ENCODE data around the gene GFM2.
"Not testable (repeated sequence)": the region's sequence is repeated elsewhere in the genome, so short reads cannot be mapped to it uniquely, and the experiment has no call there.

The GFM2 gene, protein sequence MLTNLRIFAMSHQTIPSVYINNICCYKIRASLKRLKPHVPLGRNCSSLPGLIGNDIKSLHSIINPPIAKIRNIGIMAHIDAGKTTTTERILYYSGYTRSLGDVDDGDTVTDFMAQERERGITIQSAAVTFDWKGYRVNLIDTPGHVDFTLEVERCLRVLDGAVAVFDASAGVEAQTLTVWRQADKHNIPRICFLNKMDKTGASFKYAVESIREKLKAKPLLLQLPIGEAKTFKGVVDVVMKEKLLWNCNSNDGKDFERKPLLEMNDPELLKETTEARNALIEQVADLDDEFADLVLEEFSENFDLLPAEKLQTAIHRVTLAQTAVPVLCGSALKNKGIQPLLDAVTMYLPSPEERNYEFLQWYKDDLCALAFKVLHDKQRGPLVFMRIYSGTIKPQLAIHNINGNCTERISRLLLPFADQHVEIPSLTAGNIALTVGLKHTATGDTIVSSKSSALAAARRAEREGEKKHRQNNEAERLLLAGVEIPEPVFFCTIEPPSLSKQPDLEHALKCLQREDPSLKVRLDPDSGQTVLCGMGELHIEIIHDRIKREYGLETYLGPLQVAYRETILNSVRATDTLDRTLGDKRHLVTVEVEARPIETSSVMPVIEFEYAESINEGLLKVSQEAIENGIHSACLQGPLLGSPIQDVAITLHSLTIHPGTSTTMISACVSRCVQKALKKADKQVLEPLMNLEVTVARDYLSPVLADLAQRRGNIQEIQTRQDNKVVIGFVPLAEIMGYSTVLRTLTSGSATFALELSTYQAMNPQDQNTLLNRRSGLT

DNA sequence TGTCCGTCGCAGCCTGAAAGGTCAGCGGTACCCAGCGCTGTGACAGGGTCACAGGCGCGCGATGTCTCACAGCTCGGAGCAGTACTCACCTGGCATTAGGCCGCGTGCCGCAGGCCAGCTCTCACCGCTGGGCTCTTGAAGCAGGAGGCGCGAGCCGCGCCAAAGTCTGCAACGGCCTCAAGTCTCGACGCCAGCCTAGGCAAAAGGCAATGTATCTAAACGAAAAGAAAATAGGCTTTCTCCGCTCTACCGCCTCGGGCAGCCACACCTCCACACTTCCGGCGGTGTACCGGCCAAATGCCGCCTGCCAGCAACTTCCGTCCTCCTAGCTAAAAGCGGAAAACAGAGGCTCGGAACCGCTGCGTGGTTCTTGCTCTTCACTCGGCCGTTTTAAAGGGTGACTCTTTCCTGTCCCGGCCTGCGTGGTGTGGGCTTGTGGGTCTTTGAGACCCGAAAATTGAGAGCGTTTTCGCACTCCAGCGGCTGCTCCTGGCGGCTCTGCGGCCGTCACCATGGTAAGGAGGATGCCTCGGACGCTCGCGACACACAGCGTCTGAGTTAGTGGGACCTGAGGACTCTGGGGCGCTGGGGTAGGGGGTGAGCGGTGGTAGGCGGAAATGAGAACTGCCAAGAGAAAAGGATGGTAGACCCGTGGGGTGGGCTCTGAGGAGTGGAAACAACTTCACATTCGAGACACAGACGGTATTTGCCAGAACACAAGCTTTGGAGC lies at the start of gene GFM2, which contains the start of gene NSA2:
Gene GFM2, minus strand, starts transcription at position 269 of the 730 bp plus-strand sequence. CDS start 3,375 bp downstream, outside the sequence.
Gene NSA2, plus strand, starts transcription at position 401 of the 730 bp plus-strand sequence. Its CDS starts 112 bp downstream, at position 513.
- DNase-seq: peak; percentile 86

DNA sequence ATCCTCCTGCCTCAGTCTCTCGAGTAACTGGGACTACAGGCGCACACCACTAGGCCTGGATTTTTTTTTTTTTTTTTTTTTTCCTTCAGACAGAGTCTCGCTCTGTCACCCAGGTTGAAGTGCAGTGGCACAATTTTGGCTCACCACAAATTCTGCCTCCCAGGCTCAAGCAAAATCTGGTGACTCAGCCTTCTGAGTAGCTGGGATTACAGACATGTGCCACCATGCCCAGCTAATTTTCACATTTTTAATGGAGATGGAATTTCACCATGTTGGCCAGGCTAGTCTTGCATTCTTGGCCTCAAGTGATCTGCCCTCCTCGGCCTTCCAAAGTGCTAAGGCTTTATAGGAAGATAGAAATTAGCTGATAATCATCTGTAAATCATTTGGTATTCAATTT lies 44.0 kb upstream of the GFM2 start:
- DNase-seq: no peak

DNA sequence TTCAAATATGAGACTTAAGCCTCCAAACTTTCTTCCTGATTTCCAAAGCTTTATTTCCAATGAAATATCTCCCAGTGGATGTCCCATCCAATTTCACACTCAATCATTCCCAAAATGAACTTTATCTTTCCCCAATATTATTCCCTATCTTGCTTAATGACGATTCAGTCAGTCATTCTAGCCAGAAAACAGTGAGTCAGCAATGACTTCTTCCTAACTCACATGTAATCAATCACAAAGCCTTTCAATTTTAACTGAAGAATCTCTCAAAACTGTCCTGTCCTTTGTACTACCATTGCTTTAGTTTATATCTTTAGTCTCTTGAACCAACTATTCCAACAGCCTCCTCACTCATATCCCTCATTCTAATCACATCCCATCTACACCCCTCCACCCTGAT lies 35.0 kb upstream of the GFM2 start:
- DNase-seq: no peak

DNA sequence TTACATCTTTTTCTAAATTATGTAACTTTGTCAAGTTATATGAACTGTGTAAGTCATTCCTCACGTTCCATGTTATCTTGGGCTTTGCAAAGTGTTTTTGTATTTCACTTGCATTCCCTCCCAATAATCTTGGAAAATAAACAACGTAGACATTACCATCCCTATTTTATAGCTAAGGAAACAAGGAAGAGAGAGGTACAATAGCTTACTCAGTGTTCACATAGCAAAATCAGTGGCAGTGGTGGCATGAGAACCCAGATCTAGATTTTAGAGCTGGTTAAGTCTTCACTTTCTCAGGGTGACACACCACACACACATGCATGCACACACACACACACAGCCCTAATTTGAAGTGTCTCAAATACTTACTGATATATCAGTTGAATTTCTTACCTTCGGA lies 34.3 kb upstream of the GFM2 start:
- no peak for DNase-seq

DNA sequence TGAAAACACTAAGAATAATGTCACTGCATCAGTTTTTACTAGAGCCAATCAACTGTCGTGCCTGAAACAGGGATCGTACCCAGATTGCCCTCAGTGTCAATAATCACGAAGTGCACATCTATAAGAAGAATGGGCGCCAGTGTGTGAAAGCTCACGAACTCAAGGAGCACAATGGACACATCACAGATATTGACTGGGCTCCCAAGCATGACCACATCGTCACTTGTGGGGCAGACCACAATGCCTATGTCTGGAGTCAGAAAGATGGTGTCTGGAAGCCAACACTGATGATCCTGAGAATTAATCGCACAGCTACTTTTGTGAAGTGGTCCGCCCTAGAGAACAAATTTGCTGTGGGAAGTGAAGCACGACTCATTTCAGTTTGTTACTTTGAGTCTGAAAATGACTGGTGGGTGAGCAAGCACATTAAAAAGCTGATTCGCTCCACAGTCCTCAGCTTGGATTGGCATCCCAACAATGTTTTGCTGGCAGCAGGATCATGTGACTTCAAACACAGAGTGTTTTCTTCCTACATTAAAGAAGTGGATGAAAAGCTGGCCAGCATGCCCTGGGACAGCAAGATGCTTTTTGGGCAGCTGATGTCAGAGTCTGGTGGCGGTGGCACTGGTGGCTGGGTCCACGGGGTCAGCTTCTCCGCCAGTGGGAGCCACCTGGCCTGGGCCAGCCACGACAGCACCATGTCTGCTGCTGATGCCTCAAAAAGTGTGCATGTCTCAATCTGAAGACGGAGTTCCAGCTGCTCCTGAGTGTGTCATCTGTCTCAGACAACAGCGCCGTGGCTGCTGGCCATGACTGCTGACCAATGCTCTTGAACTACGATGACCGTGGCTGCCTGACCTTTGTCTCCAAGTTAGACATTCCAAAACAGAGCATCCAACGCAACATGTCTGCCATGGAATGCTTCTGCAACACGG lies 32.3 kb upstream of the GFM2 start:
- no peak for DNase-seq

DNA sequence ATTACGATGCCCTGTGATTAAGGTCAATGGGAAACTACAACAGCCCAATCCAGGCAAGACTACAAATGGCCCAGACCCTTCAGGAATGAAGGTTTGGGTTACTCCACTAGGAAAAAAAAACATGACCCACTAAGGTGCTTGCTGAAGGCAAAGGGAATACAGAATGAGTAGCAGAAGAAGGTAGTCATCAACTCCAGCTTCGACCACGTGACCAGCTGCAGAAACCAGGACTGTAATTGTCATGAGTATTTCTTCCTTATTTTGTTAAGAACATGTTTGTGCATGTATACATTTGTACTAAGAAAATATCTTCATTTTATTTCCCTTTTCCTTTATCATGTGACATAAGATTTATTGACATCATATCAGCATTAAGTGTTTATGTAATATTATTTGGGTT lies 24.8 kb upstream of the GFM2 start:
- DNase-seq: not testable (repeated sequence)

DNA sequence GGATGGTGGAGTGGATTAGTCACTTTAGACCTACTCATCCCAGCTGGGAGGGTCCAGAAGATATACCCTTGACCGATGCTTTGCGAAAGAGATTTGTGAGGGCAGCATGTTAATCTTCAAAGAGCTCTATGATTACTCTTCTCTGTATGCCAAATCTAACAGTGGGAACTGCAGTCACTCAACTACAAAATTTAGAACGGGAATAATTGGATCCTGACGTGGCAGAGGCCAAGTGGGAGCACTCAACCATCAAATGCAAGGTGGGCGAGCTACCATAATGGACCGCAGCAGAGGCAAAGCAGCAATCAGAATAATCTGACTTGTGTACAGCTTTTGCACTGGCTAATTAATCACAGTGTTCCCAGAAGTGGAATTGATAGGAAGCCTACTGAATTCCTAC lies 20.5 kb upstream of the GFM2 start:
- no peak for DNase-seq

DNA sequence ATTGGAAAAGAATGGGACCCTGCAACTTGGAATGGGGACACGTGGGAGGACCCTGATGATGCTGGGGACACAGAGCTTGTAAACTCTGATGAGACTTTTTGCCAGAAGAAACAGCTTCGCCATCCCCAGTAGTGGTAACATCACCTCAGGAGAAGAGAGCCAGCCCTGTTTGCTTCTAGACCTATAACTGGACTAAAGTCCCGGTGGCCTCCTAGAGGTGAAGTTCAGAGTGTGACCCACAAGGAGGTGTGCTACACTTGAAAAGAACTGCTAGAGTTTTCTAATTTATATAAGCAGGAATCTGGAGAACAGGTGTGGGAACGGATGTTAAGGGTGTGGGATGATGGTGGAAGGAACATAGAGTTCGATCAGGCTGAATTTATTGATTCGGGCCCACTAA lies 19.9 kb upstream of the GFM2 start:
- no peak for DNase-seq

DNA sequence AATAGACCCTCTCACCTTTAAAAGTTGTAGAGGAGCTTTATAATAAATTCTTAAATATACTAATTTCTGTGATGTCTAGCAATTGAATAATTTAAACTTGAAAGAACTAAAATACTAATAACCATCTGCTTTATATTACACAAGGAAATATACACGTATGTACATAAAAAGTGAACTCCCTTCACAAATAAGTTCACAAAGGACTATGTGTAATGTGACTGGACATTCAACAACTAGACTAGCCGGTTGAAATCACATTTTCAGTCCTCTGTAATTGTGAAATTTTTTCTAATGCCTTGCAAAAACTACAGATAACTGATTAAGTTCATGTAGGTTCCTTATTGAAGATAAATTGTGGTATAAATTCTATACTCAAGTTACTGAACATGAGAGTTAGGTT lies 11.7 kb upstream of the GFM2 start:
- DNase-seq: no peak

DNA sequence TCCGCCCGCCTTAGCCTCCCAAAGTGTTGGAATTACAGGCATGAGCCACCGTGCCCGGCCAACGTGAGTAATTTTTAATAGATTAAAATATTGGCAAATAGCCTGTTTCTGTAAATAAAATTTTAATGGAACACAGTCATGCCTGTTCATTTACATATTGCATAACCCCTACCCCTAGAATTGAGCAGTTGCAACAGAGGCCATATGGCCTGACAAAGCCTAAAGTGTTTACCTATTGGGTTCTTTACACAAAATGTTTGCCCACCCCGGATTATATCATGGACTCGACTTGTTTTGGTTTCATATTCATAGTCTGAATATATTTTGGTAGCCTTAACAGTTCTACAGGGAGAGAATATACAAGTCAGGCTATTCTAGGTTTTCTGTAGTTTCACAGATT lies 5.4 kb upstream of the GFM2 start:
- no peak for DNase-seq

DNA sequence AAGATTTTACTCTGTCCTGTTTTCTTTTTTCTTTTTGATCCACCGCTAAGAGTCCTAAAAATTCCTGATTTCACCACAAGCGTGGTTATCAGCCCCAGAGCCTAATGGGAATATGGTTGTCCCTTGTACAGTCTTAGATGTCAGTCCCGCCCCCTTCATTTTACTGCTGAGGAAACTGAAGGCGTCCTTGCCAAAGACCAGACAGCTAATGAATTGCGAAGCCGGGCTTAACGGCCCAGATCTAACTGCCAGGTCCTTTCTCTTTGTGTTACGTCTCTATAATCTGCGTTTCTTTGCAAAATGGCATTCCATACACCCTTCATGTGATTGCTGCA lies 629 bp upstream of the GFM2 start:
- no peak for DNase-seq

DNA sequence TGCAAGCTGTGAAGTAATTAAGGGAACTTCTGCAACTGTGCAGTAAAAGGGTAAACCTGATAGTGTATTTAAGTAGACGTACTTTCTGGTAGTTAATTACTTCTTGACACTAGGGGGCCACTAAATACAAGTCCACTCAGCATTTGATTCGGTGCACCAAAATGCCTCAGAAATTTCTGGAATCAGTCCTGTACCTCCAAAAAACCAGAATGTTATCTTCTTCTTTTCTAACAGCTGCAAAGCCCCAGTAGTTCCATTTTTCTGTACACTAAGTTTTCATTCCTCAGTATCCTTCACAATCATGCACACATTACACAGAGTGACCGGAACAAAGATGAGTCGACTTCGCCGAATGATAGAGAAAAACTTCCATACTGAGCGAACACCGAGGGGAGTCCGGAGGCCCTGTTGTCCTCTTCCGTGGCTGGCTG lies 484 bp downstream of the GFM2 start:
- no peak for DNase-seq

DNA sequence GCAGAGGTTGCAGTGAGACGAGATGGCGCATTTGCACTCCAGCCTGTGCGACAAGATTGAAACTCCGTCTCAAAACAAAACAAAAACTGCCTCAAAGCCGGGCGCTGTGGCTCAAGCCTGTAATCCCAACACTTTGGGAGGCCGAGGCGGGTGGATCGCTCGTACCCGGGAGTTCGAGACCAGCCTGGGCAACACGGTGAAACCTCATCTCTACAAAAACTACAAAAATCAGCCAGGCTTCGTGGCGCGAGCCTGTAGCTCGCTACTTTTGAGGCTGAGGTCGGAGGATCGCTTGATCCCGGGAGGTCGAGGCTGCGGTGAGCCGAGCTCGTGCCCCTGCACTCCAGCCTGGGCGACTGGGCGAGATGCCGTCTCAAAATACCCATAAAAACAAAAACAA lies 988 bp downstream of the GFM2 start:
- no peak for DNase-seq

DNA sequence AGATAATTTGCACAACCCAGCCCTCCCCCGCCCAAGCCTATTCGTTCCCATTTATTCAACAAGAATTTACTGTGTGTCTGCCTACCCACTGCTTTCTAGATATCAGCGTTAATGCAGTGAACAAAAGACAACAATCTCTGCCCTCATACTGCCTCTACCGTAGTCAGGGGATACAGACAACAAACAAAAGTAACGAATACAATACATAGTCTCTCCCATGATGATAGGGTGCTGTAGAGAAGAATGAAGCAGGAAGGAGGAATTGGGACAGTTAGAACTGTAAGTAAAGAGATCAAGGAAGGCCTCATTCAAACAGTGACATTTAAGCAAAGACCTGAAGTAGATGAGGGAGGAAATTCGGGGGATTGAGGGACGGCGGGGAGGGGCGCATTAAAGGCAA lies 1.7 kb downstream of the GFM2 start:
- no peak for DNase-seq

DNA sequence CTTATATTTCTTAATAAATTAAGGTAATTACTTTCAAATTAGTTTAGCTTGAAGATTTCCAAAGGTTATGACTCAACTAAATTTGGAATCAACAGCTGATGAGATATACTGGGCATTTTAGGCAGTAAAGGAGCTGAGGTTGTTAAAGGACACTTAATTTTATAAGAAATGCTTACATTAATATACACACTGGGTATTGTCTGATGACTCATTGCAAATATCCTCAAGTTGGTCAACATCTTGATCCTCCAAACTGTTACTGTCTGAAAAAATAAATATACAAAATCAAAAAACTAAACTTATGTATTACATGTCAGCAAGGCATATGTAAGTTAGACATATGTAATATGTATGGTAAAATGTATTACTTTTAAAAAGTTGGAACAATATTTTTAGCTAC lies 3.4 kb downstream of the GFM2 start:
- no peak for DNase-seq

DNA sequence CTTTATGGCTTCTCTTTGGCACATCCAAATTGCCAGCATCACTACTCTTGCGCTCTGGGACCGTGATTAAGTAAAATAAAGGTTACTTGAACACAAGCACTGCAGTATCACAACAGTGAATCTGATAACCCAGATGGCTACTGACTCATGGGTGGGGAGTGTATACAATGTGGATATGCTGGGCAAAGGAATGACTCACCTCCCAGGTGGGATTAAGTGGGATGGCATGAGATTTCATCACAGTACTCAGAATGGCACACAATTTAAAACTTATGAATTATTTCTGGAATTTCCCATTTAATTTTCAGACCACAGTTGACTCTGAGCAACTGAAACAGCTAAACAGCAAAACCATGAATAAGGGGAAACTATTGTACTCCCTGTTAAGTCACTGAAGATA lies 4.3 kb downstream of the GFM2 start:
- DNase-seq: no peak

DNA sequence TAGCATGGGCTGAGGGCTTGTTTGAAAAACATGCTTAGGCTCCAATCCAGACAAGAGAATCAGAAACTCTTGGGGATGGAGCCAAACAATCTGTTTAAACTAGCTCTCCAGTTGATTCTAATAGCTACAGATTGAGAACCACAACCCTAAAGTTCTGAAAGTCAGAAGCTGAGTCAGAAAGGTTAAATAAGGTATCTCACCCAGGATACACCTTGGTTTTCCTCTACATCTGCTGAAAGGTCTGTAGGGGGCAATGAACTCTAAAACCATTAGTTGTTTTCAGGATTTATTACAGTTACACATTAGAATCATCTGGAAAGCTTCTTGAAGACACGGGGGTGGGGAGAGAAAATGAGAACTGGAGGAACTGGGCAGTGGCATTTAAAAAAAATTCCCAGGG lies 5.7 kb downstream of the GFM2 start:
- DNase-seq: no peak

DNA sequence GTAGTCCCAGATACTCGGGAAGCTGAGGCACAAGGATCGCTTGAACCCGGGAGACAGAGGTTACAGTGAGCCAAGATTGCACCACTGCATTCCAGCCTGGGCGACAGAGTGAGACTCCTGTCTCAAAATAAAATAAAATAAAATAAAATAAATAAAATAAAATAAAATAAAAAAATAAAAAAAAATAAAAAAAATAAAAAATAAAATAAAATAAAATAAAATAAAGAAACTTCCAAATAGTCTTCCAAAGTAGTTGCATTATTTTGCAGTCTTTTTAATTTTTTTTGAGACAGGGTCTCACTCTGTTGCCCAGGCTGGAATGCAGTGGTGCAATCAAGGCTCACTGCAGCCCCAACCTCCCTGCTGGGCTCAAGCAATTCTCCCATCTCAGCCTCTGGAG lies 18.2 kb downstream of the GFM2 start:
- not testable (repeated sequence) for DNase-seq

DNA sequence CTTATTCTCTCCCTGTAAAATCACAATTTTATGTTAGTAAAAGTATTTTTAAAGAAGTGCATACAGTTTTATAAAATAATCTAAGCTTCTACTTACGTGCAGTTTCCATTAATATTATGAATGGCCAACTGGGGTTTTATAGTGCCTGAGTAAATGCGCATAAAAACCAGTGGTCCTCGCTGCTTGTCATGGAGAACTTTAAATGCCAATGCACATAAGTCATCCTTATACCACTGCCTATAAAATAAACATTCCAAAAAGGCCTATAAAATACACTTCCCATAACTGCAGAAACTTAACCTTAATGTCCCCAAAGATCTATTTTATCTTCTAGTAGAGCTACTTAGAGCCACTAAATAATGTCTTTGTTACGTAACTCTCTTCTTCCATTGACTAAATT lies 28.5 kb downstream of the GFM2 start:
- no peak for DNase-seq

DNA sequence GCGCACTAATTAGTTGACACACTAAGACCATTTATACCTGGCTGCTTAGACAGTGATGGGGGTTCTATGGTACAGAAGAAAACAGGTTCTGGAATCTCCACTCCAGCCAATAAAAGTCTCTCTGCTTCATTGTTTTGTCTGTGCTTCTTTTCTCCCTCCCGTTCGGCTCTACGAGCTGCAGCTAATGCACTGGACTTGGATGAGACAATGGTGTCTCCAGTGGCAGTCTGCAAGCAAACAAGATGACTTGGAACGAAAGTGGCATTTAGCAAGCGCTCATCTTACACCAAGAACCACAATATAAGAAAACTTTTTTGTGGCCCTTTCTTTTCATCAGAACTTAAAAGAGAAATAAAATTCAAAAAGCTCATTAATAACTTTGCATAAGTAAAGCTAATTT lies 30.2 kb downstream of the GFM2 start:
- DNase-seq: no peak

DNA sequence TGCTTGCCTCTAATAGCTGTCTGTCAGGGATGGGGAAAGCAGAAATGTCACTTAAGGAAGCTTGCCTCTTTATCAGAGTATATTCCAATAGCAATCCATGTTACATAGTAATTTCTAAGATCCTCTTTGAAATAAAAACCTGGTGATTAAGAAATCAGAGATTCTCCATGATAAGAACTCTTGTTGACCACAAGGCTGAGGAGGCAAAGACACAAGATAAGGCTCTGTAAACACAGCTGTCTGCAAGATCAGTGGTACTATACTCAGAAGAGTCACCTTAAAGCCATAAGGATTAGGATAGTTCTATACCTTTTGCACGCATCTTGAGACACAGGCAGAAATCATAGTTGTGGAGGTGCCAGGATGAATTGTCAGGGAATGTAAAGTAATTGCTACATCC lies 41.6 kb downstream of the GFM2 start:
- no peak for DNase-seq

DNA sequence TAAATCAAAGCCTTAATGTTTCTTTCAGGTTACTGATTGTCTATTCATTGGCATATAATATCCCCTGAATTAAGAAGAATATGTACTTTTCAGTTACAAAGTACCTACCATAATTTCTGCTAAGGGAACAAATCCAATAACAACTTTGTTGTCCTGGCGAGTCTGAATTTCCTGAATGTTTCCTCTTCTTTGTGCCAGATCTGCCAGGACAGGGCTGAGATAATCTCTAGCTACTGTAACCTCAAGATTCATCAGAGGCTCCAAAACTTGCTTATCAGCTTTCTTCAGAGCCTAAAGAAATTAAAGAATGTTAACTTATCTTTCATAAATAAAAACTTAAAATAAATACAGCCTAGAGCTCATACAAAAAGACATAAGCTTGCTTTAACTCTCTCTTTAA lies 44.6 kb downstream of the GFM2 start:
- no peak for DNase-seq

DNA sequence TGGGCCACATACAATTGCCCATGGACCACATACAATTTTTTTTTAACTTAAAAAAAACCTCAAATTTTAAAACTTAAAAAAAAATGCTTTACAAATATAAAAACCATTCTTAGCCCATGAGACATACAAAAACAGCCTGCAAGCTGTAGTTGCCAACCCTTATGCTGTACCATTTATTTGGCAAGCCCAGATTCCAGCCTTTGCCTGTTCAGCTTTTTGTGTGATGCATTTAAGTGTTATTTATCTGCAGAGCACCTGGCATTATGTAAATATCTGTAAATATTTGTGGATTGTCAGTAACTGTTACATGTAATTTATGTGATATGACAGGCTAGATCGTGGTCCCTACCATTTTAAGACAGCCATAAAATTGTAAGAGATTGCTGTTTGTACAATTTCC lies 49.3 kb downstream of the GFM2 start:
- DNase-seq: peak; percentile 6

Measured in NCI-H1092 (cell line).